ENCODE measurements around the gene SCO2.
"Not testable (repeated sequence)": the region's sequence is repeated elsewhere in the genome, so short reads cannot be mapped to it uniquely, and the experiment has no call there.

Gene SCO2

DNA sequence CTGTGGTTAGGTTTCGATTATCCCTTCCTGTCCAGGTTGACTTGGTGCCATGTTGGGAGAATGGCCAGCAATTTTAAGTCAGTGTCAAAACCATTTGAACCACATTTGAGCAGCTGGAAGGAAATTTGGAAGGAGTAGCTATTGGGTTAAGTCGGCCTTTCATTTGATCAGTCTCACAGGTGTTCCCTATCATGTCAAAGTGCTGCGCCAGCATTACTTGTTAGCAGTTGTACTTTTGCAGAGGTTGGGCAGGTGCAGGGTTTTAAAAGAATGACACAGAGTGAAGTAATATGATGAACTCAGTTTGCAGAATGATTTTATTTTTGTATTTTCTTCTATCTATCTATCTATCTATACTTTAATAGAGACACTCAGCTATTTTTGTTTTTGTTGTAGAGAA lies 10.8 kb upstream of the SCO2 start:
- DNase-seq (ENCODE audit: low read depth): no peak
- TF ChIP-seq, protein P1, sequence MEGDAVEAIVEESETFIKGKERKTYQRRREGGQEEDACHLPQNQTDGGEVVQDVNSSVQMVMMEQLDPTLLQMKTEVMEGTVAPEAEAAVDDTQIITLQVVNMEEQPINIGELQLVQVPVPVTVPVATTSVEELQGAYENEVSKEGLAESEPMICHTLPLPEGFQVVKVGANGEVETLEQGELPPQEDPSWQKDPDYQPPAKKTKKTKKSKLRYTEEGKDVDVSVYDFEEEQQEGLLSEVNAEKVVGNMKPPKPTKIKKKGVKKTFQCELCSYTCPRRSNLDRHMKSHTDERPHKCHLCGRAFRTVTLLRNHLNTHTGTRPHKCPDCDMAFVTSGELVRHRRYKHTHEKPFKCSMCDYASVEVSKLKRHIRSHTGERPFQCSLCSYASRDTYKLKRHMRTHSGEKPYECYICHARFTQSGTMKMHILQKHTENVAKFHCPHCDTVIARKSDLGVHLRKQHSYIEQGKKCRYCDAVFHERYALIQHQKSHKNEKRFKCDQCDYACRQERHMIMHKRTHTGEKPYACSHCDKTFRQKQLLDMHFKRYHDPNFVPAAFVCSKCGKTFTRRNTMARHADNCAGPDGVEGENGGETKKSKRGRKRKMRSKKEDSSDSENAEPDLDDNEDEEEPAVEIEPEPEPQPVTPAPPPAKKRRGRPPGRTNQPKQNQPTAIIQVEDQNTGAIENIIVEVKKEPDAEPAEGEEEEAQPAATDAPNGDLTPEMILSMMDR (conservative IDR thresholded peaks at IDR 0.05; ENCODE audit: low read depth, low read length): no peak
- H3K4me3 ChIP-seq (ENCODE audit: low read length): no peak overlapping the region

- no peak for DNase-seq (ENCODE audit: low read depth)
- TF ChIP-seq, protein P1 (conservative IDR thresholded peaks at IDR 0.05; ENCODE audit: low read depth, low read length): no peak
- no peak overlapping the region for H3K4me3 ChIP-seq (ENCODE audit: low read length)
These were observed 9.7 kb upstream of the SCO2 start for GRCh38 chr22:50535113-50535512.

GRCh38 chr22:50533856-50534711 lies 8.7 kb upstream of the SCO2 start:
- not testable (repeated sequence) for H3K4me3 ChIP-seq (ENCODE audit: low read length); DNase-seq (ENCODE audit: low read depth)

DNA sequence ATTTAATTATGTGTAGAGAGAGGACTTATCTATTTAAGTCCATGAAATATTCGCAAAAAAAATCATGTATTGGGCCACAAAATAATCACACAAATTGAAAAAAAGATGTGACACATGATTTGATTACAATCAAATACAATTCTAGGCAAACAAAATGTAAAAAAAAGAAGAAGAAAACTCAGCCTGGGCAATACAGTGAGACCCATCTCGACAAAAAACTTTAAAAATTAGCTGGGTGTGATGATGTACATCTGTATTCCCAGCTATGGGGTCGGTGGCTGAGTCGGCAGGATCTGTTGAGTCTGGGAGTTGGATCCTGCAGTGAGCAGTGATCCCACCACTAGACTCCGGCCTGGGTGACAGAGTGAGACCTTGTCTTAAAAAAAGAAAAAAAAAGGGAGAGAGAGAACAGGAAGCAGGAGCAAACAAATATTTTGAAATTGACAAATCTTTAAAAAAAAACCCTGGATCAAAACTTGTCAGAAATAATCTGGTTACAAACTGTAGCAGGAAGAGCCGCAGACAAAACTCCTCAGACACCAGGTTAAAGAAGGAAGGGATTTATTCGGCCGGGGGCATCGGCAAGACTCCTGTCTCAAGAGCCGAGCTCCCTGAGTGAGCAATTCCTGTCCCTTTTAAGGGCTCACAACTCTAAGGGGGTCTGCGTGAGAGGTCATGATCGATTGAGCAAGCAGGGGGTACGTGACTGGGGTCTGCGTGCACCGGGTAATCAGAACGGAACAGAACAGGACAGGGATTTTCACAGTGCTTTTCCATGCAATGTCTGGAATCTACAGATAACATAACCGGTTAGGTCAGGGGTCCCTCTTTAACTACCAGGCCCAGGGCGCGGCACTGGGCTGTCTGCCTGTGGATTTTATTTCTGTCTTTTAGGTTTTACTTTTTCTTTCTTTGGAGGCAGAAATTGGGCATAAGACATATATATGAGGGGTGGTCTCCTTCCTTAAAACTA lies 7.7 kb upstream of the SCO2 start:
- TF ChIP-seq, protein P1 (conservative IDR thresholded peaks at IDR 0.05; ENCODE audit: low read depth, low read length): no peak
- H3K4me3 ChIP-seq (ENCODE audit: low read length): no peak overlapping the region
- DNase-seq (ENCODE audit: low read depth): no peak

DNA sequence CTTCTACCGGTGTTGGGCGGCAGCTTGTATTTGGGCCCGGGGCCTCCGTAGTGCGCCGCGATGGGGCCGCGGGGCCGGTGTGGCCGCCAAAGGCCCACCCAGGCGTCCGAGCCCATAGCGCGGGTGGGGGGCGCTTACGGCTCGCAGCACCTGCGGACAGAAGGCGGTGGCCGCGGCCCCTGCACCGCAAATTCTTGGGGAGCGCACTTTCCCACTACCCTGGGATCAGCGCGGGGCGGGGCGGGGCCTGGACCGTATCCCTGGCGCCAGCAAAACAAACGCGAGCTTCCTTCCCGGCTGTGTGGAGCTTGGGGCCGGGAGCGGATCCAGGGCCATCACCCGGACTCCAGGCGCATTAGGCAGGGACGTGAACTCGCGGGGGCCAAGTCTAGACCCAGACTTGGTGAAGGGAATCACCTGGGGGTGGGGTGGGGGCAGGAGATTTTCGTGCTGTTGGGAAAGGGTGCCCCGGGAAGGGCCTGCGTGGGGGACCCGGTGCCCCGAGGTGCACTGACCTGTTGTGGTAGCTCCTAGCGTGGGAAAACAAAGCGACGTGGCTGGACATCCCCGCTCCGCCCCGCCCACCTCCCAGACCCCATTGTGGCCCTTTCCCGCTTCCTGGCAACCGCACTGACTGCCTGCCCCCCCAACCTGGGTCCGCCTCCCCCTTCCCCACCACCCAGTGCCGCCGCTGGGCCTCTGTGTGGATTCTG lies 6.7 kb upstream of the SCO2 start:
- TF ChIP-seq, protein P1 (conservative IDR thresholded peaks at IDR 0.05; ENCODE audit: low read depth, low read length): no peak
- no peak for DNase-seq (ENCODE audit: low read depth)

GRCh38 chr22:50531546-50531961 lies 6.2 kb upstream of the SCO2 start:
- no peak for DNase-seq (ENCODE audit: low read depth)
- H3K4me3 ChIP-seq (ENCODE audit: low read length): peak overlapping the region; percentile 19
- TF ChIP-seq, protein P1 (conservative IDR thresholded peaks at IDR 0.05; ENCODE audit: low read depth, low read length): no peak

More for the DNA sequence above, 6.7 kb upstream of the SCO2 start:
- peak overlapping the region; percentile 22 for H3K4me3 ChIP-seq (ENCODE audit: low read length)

Data from retinal pigment epithelial cell (primary cell).